NCI-H82 treated with DMSO at 0.1 percent for 48 hours (cell line): ENCODE measurements around the gene SLC2A13.
"Not testable (repeated sequence)": the region's sequence is repeated elsewhere in the genome, so short reads cannot be mapped to it uniquely, and the experiment has no call there.

Experiments used
- DNase-seq: peaks from one replicate; lab custom pipeline; 2025; ENCODE audit not compliant: unreplicated experiment; lab: John Stamatoyannopoulos, UW

SLC2A13 gene

DNA sequence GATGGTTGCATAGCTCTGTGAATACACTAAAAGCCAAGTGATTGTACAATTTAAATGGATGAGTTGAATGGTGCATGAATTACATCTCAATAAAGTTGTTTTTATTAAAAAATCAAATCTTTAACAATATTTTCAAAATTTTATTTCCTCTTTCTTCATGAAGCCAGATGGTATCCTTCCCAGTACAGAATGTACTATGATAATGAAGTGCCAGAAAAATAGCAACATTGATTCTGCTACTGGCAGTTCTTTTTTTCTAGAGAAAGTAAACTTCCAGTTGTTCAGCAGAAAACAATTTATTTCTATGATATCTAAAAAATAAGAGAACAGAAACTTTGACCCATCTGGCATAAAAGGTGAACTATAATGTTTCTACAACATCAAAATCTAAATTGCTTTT is 61.5 kb downstream of the SLC2A13 start:
- DNase-seq, result no peak

DNA sequence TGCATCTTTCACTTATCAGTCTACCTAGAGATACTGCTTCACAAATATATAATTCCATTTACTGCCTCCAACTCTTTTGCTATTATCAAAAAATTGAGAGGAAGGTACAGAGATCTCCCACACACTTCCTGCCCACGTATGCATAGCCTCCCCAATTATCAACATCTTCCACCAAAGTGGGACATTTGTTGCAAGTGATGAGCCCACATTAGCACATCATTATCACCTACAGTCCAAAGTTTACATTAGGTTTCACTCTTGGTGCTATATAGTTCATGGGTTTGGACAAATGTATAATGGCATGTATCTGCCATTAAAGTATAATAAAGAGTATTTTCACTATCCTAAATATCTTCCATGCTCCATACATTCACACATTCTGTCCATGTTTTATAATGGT is 66.3 kb downstream of the SLC2A13 start:
- DNase-seq, result no peak

DNA sequence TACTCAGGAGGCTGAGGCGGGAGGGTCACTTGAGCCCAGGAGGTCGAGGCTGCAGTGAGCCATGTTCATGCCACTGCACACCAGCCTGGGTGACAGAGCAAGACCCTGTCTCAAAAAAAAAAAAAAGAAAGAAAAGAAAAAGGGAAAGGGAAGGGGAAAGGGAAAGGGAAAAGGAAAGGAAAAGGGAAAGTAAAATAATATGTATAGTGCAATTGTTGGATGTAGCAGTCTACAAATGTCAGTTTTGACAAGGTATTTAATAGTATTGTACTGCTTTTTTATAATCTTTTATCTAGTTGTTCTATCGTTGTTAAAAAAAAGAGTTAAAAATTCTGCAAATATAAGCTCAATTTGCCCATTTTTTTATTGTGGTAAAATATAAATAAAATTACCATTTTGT is 67.3 kb downstream of the SLC2A13 start:
- no peak for DNase-seq

DNA sequence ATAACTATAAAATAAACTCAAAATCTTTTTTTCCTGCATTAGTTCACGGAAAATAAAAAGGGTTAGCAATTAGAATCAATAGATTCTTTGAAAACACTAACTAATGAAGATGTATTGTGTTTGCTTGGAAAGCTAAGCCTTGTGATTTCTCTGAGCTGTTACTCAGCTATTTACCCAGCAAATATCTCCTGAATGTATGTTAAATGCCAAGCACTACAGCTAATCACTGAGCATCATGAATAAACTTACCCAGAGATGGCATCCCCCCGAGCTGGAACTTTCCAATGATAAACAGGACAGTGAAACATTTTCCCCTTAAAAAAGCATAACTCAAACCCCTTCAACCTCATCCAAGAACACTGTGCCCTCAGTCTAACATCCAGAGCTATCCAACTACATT is 71.2 kb downstream of the SLC2A13 start:
- no peak for DNase-seq

DNA sequence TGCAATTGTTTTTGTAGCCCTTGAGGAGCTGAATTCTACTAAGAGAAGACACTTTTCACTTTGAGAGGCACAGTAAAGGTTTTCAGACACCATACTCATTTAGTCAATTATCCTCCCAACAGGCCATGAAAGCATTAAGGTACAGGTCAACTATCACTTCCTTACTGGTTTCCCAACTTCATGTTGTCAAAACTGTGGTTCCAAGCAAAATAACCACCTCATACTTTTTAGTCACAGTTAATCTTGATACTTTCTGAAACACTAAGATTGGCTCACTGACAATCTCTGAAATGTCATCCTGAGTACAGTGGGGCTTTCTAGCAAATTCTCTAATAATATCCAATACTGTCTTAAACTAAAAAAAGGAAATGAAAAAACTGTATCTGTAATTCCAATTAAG is 71.7 kb downstream of the SLC2A13 start:
- no peak for DNase-seq

DNA sequence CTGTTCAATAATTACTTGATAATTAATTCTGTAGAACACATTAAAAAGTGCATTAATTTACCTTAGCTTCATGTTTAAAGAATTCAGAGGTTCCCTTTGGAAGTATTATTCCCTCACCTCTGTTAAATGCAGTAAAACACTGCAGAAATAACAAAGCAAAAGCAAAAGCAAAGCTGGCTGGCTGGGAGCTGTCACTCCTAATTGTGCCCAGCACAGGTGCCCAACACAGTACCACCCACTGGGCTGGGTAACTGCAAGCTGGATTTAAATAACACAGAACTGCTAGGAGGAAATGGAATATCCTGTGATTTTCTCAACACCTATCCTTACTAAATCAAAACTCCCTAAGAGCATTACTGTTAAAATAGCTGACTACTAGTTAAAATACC is 72.6 kb downstream of the SLC2A13 start:
- no peak for DNase-seq

DNA sequence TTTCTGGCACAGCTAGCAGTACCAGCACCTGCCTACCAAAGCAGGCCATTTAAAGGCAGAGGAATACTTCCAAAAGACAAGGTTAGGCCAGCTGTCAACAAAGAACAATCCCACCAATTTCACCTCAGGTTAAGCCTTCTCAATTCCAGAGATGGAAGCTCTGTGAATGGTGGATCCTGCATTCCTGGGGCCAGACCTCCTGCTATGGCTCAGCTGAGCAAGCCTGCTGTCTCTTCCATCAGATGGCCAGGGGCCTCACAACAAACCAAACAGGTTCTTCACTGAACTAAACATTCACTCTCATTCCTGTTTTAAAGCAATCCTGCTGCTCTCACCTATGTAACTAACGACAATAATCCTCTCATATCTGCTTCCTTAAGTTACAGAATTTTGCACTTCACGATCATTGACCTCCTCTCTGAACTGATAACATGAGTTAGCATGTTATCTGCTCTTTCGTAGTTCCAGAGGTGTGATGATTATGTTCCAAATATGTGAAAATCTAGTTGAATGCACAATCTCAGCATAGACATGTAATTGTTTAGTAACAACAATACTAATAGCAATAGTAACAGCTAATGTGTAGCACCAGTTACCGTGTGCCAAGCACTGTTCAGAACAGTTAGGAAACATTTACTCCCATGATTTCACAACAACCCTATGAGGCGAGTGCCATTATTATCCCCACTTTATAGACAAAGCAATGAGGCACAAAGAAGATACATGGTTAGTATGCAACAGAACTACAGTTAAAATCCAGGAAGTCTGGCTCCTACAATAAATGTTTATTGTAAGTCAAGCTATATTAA is 73.2 kb downstream of the SLC2A13 start:
- no peak for DNase-seq

DNA sequence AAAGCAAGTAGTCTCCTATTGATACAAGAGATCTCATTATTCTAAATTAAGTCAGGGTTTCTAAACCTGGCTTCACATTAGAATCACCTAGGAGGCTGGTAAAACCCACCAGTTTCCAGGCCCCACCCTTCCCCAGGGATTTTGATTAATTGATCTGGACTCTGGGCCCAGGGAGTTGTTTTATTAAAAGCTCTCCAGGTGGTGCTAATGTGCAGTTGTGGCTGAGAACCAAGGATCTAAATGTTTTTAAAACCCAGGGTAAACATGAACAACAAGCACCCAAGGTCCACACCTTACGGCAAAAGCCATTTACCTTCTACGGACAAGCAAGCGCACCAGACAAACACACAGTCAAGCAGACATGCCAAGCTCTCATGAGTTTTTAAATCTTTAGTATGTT is 73.9 kb downstream of the SLC2A13 start:
- no peak for DNase-seq

DNA sequence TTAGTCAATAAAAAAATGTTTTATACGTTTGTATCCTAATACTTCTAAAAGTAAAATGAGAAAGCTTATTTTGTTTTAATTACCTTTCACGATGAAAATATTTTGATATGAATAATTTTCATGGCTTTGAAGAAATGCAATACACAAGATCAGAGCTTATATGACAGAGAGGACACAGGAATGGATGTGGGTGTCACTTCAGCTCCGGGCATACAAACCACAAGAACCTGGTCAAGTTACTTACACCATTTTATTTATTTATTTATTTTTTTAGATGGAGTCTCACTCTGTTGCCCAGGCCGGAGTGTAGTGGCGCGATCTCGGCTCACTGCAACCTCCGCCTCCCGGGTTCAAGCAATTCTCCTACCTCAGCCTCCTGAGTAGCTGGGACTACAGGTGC is 74.9 kb downstream of the SLC2A13 start:
- not testable (repeated sequence) for DNase-seq

DNA sequence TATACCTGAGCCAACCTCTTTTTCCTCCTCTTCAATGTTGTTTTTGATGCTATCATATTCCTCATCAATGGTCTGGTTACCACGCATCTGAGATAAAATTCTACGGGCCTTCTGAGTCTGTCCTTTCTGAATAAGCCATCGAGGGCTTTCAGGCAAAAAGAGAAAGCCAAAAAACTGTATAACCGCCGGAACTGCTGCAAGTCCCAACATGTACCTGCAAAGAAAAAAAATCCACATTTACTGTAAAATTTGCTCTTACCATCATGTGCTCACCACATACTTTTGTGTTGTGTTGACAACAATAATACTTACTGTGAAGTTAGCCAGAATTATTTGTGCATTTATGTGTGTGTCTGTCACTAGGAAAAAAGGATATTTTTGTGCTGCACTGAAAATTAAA is 77.6 kb downstream of the SLC2A13 start:
- no peak for DNase-seq

DNA sequence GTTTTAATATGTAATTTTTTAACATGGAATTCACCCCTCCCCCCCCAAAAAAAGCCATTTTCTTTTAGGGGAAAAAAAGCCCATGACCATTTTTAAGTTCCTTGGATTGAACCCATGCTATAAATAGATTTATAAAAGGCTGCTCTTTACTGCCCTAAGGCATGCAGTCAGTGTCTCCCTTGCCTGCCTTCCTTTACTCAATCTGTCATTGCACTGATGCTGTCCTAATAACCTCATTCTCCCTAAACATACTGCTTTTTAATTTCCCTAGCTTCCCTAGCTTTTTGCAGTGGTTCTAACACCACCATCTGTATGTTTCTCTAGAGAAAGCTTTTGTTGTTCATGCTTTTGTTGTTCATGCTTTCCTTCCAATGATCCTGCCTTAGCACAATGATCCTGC is 83.0 kb downstream of the SLC2A13 start:
- DNase-seq, result no peak

DNA sequence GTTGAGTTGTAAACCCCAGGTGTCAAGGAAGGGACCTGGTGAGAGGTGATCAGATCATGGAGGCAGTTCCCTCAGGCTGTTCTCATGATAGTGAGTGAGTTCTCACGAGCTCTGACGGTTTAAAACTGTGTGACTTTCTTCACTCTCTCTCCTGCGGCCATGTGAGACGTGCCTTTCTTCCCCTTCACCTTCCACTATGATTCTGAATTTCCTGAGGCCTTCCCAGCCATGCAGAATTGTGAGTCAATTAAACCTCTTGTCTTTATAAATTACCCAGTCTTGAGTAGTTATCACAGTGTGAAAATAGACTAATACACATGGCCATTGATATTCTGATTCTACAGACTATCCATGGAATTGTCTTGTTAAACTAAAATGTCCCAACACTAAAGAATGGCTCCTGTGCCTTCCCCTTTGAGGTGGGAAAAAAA is 85.6 kb downstream of the SLC2A13 start:
- no peak for DNase-seq

DNA sequence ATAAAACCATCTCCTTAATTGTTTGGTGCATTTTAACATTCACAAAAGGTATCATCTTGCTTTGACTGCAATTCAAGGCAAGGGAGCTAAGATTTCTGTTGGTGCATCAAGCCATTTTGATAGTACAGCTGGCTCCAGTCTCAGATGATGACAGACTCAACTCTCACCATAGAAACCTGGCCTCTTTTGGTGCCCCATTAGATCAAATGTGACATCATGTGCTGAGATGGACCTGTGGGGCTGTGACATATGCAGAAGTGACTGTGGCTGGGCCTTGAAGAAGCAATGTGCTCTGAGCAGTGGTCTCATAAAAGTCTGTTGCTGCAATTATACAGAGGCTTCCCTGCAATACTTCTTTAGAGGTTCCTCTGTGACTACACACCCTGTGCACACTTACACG is 88.4 kb downstream of the SLC2A13 start:
- DNase-seq, result no peak

DNA sequence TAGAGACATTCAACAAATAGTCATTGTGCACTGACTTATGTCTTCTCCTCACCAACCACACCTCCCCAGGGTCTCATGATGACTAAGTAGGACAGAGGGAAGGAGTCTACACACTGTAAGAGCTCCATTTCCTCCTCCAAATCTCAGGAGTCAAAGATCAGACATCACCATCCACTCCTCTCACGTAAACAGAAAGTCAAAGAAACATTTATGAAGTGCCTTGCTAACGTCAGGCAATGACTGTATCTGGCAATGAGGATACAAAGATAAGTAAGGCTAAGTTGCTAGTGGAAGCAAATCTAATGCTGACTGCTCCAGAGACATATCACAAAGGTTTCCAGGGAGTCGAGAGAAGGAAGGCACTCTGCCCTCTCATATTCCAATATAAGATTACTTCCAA is 88.9 kb downstream of the SLC2A13 start:
- no peak for DNase-seq

DNA sequence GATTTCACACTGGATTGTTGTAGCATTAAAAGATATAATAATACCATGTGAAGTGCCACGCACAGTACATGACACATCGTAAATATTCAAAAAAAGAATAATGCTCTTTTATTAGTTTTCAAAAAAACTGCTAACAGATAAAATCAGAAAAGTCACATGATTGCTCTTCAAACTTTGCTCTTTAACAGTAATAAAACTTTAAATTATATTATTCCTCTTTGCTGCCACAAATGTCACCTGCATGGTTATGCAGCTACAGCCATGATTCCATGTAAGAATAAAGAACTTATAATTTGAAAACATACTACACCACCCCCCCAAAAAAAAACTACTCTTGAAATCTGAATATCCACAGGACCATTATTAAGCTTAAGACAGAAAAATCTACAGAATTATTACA is 90.0 kb downstream of the SLC2A13 start:
- no peak for DNase-seq

DNA sequence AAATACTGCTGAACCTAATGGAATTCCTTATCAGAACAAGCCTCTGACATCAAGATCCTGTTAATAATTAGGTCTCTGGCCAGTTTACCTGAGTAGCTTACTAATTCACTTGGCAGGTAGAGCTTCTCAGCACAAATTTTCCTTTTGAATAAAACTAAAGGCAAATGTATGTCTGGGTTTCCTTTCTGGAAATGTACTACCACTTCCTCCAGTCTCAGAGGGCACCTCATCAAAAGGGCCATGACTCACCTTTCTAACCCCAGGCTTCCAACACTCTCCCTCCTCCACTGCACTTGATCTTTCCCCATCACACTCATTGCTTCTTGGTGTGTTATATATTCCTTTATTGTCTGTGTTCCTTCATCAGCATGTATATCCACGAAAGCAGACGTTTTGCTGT is 90.5 kb downstream of the SLC2A13 start:
- no peak for DNase-seq

DNA sequence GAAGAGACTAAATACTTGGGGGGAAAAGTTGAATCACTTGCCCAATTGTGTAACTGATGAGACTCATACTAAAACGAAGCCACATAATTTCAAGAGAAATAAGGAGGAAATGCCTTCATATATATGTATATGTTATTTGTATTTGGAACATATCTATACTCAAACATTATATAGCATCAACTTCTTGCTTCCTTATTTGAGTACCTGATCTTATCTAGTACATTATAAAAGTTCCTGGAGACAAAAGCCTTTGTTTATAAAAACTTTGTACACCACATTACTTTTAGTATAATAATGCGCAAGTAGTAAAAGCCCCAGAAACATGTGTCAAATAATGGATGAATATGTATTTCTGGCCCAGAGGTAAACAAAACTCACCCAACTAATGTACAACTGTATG is 92.0 kb downstream of the SLC2A13 start:
- DNase-seq, result no peak

DNA sequence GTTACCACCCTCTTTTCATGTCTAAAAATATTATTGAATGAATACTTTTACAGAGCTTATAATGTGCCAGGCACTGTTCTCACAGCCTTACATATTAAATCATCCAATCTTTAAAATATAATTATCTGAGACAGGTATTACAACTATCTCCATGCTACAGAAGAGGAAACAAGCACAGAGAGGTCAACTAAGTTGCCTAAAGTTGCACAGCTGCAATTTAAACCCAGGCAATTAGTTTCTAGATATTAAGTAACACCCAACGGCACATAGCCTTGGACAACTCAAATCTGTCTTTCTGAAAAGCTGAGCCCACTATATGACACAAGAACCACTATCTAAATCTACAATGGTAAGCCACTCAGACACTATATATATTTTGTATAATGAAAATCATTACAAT is 92.6 kb downstream of the SLC2A13 start:
- DNase-seq, result no peak

DNA sequence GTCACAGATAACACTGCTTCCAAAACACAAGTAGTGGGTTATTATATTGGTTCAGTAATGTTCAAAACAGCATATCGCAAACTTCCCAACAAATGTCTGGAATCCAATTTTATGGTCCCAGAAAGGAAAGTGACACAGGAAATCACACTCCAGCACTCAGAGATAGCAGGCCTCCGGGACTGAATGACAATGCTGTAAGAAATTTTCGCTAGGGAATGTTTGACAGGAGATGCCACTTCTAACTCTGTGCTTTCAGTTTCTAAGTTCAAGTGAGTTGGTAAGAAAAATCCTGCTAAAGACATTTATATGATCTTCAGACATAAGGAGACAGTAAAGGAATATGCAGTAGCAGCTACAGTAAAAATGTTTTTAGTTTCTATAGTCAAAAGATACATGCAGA is 93.2 kb downstream of the SLC2A13 start:
- DNase-seq, result no peak

DNA sequence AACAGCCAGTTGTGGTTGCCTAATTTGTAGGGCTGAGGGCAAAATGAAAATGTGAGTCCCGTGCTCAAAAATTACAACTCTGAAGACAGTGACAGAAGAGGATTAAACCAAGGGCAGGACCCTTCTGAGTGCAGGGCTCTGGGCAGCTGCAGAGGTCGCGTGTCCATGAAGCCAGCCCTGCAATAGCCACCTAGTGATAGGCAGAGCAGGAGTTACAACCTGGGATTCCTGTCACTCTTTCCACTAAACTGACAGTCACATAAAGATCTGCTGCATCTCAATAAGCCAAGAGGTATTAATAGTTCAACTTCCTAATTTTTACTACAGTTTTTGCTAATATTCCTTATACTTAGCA is 94.1 kb downstream of the SLC2A13 start:
- DNase-seq, result no peak

DNA sequence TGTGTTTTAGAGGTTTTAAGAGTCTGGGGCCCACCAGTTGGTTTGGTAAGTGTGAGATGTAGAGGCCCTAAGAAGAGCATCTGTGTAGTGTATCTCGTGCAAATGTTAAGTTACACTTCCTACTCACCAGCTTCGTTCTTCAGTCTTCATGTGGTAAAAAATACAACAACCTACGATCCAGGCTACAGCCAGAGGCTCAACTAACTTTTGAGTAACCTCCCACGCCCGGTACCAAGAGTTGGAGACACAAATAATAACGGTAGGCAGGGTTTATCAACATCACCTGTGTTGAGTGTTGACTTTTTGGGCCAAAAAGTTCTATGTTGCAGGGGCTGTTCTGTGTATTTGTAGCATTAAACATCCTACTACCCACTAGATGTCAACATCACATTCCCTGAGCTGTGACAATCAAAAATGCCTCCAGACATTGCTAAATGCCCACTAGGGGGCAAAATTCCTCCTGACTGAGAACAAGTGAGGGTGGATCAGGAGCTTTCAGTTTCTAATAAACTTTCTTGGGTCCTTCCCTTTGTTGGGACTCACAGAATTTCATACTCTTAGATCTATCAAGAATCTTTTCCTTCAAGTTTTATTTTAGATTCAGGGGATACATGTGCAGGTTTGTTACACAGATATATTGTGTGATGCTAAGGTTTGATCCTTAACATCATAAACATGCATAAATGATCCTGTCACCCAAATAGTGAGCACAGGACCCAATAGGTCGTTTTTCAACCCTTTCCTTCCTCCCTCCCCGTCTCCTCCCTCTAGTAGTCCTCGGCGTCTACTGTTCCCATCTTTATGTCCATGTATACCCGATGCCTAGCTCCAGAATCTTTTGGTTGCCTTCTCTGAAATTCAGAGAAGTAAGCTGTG is 94.7 kb downstream of the SLC2A13 start:
- DNase-seq, result peak; percentile 23
